HG03280 (cell line): ENCODE results near the gene NEUROG2.

Experiments used
- ATAC-seq: cut with Tn5 transposase; IDR thresholded peaks from one replicate; pipeline ENCODE4 v1.9.1; 2021; ENCODE audit warnings: mild to moderate bottlenecking, moderate library complexity; ENCODE audit not compliant: unreplicated experiment

NEUROG2 gene

GRCh38 chr4:112521123-112522023 lies 5.4 kb upstream of the NEUROG2 start:
- no peak for ATAC-seq

- no peak for ATAC-seq
Observed at GRCh38 chr4:112520598-112521122, 4.7 kb upstream of the NEUROG2 start.

- ATAC-seq = no peak
Observed at GRCh38 chr4:112519689-112520597, 4.0 kb upstream of the NEUROG2 start.

GRCh38 chr4:112518675-112519074 lies 2.7 kb upstream of the NEUROG2 start:
- no peak for ATAC-seq

- ATAC-seq = no peak
Observed at GRCh38 chr4:112517911-112518310, 1.9 kb upstream of the NEUROG2 start.

GRCh38 chr4:112517067-112517634 lies 1.2 kb upstream of the NEUROG2 start:
- peak; percentile 7 for ATAC-seq

- peak; percentile 25 for ATAC-seq
Observed at GRCh38 chr4:112516471-112517066, 589 bp upstream of the NEUROG2 start.

GRCh38 chr4:112515198-112516065 lies 548 bp downstream of the NEUROG2 start:
- peak; percentile 40 for ATAC-seq

- ATAC-seq = peak; percentile 18
Observed at GRCh38 chr4:112514647-112515197, 1.3 kb downstream of the NEUROG2 start.

GRCh38 chr4:112513971-112514646 lies 1.9 kb downstream of the NEUROG2 start:
- peak; percentile 19 for ATAC-seq

GRCh38 chr4:112511803-112512118 lies 4.2 kb downstream of the NEUROG2 start:
- ATAC-seq = no peak

- no peak for ATAC-seq
Observed at GRCh38 chr4:112511093-112511802, 4.7 kb downstream of the NEUROG2 start.

GRCh38 chr4:112510291-112511092 lies 5.5 kb downstream of the NEUROG2 start:
- ATAC-seq = no peak

GRCh38 chr4:112509243-112510141 lies 6.5 kb downstream of the NEUROG2 start:
- ATAC-seq = no peak

GRCh38 chr4:112508356-112508755 lies 7.6 kb downstream of the NEUROG2 start:
- ATAC-seq = no peak

- no peak for ATAC-seq
Observed at GRCh38 chr4:112504807-112505206, 11.2 kb downstream of the NEUROG2 start.

- ATAC-seq = no peak
Observed at GRCh38 chr4:112502871-112503270, 13.1 kb downstream of the NEUROG2 start.
